Measurements from ENCODE around the gene NEK10.

The NEK10 gene

GRCh38 chr3:27145719-27146118 is 223.5 kb downstream of the NEK10 start:
- Histone ChIP-seq H3K4me2 (ENCODE audit: low read depth, low read length) (no peak overlapping the region), H3K4me3 (ENCODE audit: low read length) (no peak overlapping the region), H3K9me2 (replicated peaks; ENCODE audit: insufficient read depth, low read length) (no peaks in the 10 kb centered on the region), H3K4me1 (ENCODE audit: low read length) (no peaks in the 10 kb centered on the region), H4K20me1 (ENCODE audit: insufficient read depth, low read length) (no peaks in the 10 kb centered on the region), H3K27me3 (replicated peaks; ENCODE audit: insufficient read depth, low read length) (no peaks in the 10 kb centered on the region), H3F3A (ENCODE audit: insufficient read depth, low read length) (no peaks in the 10 kb centered on the region), H3K36me3 (replicated peaks; ENCODE audit: insufficient read depth, low read length) (no peaks in the 10 kb centered on the region), H3K9ac (ENCODE audit: low read length) (no peak overlapping the region), H3K9me3 (replicated peaks; ENCODE audit: insufficient read depth, low read length) (no peaks in the 10 kb centered on the region), H3K79me2 (ENCODE audit: low read length) (no peaks in the 10 kb centered on the region), H3K27ac (ENCODE audit: low read length) (no peak overlapping the region), H2AFZ (ENCODE audit: low read length) (no peak overlapping the region)
- TF ChIP-seq, protein P1, sequence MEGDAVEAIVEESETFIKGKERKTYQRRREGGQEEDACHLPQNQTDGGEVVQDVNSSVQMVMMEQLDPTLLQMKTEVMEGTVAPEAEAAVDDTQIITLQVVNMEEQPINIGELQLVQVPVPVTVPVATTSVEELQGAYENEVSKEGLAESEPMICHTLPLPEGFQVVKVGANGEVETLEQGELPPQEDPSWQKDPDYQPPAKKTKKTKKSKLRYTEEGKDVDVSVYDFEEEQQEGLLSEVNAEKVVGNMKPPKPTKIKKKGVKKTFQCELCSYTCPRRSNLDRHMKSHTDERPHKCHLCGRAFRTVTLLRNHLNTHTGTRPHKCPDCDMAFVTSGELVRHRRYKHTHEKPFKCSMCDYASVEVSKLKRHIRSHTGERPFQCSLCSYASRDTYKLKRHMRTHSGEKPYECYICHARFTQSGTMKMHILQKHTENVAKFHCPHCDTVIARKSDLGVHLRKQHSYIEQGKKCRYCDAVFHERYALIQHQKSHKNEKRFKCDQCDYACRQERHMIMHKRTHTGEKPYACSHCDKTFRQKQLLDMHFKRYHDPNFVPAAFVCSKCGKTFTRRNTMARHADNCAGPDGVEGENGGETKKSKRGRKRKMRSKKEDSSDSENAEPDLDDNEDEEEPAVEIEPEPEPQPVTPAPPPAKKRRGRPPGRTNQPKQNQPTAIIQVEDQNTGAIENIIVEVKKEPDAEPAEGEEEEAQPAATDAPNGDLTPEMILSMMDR (IDR thresholded peaks at IDR 0.05; ENCODE audit: low read length): no peak
- TF ChIP-seq EZH2phosphoT487 (IDR thresholded peaks at IDR 0.05; ENCODE audit: low read length): no peak
- no peak for TF ChIP-seq EZH2 (optimal IDR thresholded peaks at IDR 0.05; ENCODE audit: low read depth, low read length)
- no peak for DNase-seq

DNA sequence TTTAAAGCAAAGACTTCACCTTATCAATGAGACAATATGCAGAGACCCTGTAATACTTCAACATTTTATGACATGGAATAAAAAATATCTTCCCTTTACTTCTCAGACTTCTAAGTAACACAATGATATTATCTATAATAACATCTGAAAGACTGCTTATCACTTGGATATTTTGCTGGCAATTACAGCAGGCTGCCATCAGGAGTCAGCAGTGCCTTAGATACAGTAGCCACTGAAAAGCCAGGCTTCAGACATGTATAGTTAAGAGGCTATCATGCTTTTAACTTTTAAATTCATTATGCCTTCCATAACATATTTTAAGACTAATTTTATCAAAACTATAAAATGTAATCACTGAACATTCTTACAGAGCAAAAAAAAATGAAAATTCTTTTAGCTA is 227.5 kb downstream of the NEK10 start:
- Histone ChIP-seq H3K9ac (ENCODE audit: low read length) (no peak overlapping the region), H3K36me3 (replicated peaks; ENCODE audit: insufficient read depth, low read length) (no peaks in the 10 kb centered on the region), H3K4me3 (ENCODE audit: low read length) (no peak overlapping the region), H3K4me1 (ENCODE audit: low read length) (no peaks in the 10 kb centered on the region), H3K9me3 (replicated peaks; ENCODE audit: insufficient read depth, low read length) (no peaks in the 10 kb centered on the region), H4K20me1 (ENCODE audit: insufficient read depth, low read length) (no peaks in the 10 kb centered on the region), H2AFZ (ENCODE audit: low read length) (no peak overlapping the region), H3F3A (ENCODE audit: insufficient read depth, low read length) (no peaks in the 10 kb centered on the region), H3K27ac (ENCODE audit: low read length) (no peak overlapping the region), H3K27me3 (replicated peaks; ENCODE audit: insufficient read depth, low read length) (no peaks in the 10 kb centered on the region), H3K4me2 (ENCODE audit: low read depth, low read length) (no peak overlapping the region), H3K79me2 (ENCODE audit: low read length) (no peaks in the 10 kb centered on the region), H3K9me2 (replicated peaks; ENCODE audit: insufficient read depth, low read length) (no peaks in the 10 kb centered on the region)
- DNase-seq: no peak
- TF ChIP-seq, protein P1 (IDR thresholded peaks at IDR 0.05; ENCODE audit: low read length): peak; percentile 32
- TF ChIP-seq EZH2 (optimal IDR thresholded peaks at IDR 0.05; ENCODE audit: low read depth, low read length) (no peak), EZH2phosphoT487 (IDR thresholded peaks at IDR 0.05; ENCODE audit: low read length) (no peak)

GRCh38 chr3:27138562-27138961 is 230.6 kb downstream of the NEK10 start:
- Histone ChIP-seq H3K36me3 (replicated peaks; ENCODE audit: insufficient read depth, low read length) (no peaks in the 10 kb centered on the region), H3K9me3 (replicated peaks; ENCODE audit: insufficient read depth, low read length) (no peaks in the 10 kb centered on the region), H3K4me2 (ENCODE audit: low read depth, low read length) (no peak overlapping the region), H3K27me3 (replicated peaks; ENCODE audit: insufficient read depth, low read length) (no peaks in the 10 kb centered on the region), H2AFZ (ENCODE audit: low read length) (no peak overlapping the region), H3K4me3 (ENCODE audit: low read length) (no peak overlapping the region), H3K9ac (ENCODE audit: low read length) (no peak overlapping the region), H3K9me2 (replicated peaks; ENCODE audit: insufficient read depth, low read length) (no peaks in the 10 kb centered on the region), H4K20me1 (ENCODE audit: insufficient read depth, low read length) (no peaks in the 10 kb centered on the region), H3F3A (ENCODE audit: insufficient read depth, low read length) (no peaks in the 10 kb centered on the region), H3K4me1 (ENCODE audit: low read length) (no peaks in the 10 kb centered on the region), H3K27ac (ENCODE audit: low read length) (no peak overlapping the region), H3K79me2 (ENCODE audit: low read length) (no peaks in the 10 kb centered on the region)
- TF ChIP-seq, protein P1 (IDR thresholded peaks at IDR 0.05; ENCODE audit: low read length): no peak
- no peak for TF ChIP-seq EZH2 (optimal IDR thresholded peaks at IDR 0.05; ENCODE audit: low read depth, low read length)
- no peak for TF ChIP-seq EZH2phosphoT487 (IDR thresholded peaks at IDR 0.05; ENCODE audit: low read length)
- DNase-seq: no peak

Measured in MM.1S (cell line).